Measurements from ENCODE around the gene ITGB3BP. TPM values are rescaled to one million over a fixed set of nuclear protein-coding genes. Genes with fewer than 3 reads are reported as not detected.

The ITGB3BP gene
- total RNA-seq, 1 experiment from 2014 or later = 50.2 TPM

DNA sequence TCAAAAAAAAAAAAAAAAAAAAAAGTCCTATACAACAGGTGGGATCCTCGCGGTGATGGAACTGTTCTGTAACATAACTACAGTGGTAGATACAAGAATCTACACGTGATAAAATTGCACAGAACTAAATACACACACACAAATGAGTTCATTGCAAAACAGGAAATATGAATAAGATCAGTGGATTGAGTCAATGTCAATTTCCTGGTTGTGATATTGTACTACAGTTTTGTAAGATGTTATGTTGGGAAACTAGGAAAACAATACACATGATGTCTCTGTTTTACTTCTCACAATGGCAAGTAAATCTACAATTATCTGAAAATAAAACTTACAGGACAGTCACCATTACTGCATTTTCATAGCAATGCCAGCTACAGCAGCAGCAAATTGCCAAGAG lies 59.8 kb downstream of the ITGB3BP start:
- no peak overlapping the region for H3K4me3 Mint-ChIP-seq
- H3K27me3 Mint-ChIP-seq (ENCODE audit: low read depth) = no peaks in the 10 kb centered on the region
- POLR2A ChIA-PET = no interaction called here
- H3K36me3 Mint-ChIP-seq = peaks cover 21% of the 10 kb centered on the region
- no peak overlapping the region for H3K27ac Mint-ChIP-seq
- CTCF ChIA-PET = no interaction called here
- DNase-seq (ENCODE audit: low spot score) (no peak), ATAC-seq (no peak)
- TF ChIP-seq E2F4 (CRISPR knock-in tag; IDR thresholded peaks at IDR 0.05; ENCODE audit: borderline replicate concordance, low read depth) (no peak), TEAD4 (CRISPR knock-in tag; IDR thresholded peaks at IDR 0.05) (no peak), RORB (CRISPR knock-in tag; IDR thresholded peaks at IDR 0.05) (no peak), FOXJ3 (CRISPR knock-in tag; IDR thresholded peaks at IDR 0.05; ENCODE audit: borderline replicate concordance) (no peak), MAX (CRISPR knock-in tag; IDR thresholded peaks at IDR 0.05) (no peak), MXD4 (CRISPR knock-in tag; IDR thresholded peaks at IDR 0.05; ENCODE audit: borderline replicate concordance) (no peak), ZNF121 (CRISPR knock-in tag; IDR thresholded peaks at IDR 0.05) (no peak), ZNF219 (CRISPR knock-in tag; IDR thresholded peaks at IDR 0.05; ENCODE audit: borderline replicate concordance) (no peak), ATF1 (CRISPR knock-in tag; IDR thresholded peaks at IDR 0.05) (no peak), KAT7 (CRISPR knock-in tag; IDR thresholded peaks at IDR 0.05; ENCODE audit: borderline replicate concordance) (no peak), TP53 (CRISPR knock-in tag; IDR thresholded peaks at IDR 0.05) (no peak), MYBL2 (CRISPR knock-in tag; IDR thresholded peaks at IDR 0.05) (no peak), ZNF512 (CRISPR knock-in tag; IDR thresholded peaks at IDR 0.05; ENCODE audit: borderline replicate concordance) (no peak), NFE2L1 (CRISPR knock-in tag; IDR thresholded peaks at IDR 0.05) (no peak), CREB1 (CRISPR knock-in tag; IDR thresholded peaks at IDR 0.05) (no peak), AFF4 (CRISPR knock-in tag; IDR thresholded peaks at IDR 0.05; ENCODE audit: borderline replicate concordance) (no peak)
- TF ChIP-seq, protein P1, sequence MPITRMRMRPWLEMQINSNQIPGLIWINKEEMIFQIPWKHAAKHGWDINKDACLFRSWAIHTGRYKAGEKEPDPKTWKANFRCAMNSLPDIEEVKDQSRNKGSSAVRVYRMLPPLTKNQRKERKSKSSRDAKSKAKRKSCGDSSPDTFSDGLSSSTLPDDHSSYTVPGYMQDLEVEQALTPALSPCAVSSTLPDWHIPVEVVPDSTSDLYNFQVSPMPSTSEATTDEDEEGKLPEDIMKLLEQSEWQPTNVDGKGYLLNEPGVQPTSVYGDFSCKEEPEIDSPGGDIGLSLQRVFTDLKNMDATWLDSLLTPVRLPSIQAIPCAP (CRISPR knock-in tag; IDR thresholded peaks at IDR 0.05) = no peak
- TF ChIP-seq, protein P2, sequence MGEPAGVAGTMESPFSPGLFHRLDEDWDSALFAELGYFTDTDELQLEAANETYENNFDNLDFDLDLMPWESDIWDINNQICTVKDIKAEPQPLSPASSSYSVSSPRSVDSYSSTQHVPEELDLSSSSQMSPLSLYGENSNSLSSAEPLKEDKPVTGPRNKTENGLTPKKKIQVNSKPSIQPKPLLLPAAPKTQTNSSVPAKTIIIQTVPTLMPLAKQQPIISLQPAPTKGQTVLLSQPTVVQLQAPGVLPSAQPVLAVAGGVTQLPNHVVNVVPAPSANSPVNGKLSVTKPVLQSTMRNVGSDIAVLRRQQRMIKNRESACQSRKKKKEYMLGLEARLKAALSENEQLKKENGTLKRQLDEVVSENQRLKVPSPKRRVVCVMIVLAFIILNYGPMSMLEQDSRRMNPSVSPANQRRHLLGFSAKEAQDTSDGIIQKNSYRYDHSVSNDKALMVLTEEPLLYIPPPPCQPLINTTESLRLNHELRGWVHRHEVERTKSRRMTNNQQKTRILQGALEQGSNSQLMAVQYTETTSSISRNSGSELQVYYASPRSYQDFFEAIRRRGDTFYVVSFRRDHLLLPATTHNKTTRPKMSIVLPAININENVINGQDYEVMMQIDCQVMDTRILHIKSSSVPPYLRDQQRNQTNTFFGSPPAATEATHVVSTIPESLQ (CRISPR knock-in tag; IDR thresholded peaks at IDR 0.05) = no peak
- TF ChIP-seq, protein P3, sequence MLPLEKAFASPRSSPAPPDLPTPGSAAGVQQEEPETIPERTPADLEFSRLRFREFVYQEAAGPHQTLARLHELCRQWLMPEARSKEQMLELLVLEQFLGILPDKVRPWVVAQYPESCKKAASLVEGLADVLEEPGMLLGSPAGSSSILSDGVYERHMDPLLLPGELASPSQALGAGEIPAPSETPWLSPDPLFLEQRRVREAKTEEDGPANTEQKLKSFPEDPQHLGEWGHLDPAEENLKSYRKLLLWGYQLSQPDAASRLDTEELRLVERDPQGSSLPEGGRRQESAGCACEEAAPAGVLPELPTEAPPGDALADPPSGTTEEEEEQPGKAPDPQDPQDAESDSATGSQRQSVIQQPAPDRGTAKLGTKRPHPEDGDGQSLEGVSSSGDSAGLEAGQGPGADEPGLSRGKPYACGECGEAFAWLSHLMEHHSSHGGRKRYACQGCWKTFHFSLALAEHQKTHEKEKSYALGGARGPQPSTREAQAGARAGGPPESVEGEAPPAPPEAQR (CRISPR knock-in tag; IDR thresholded peaks at IDR 0.05) = no peak
- H3K9me3 Mint-ChIP-seq = peaks cover 22% of the 10 kb centered on the region
- no peaks in the 10 kb centered on the region for H3K4me1 Mint-ChIP-seq
